Tongue (tissue), 2 donors: ENCODE results near the gene CNNM4. TPM values are rescaled to one million over a fixed set of nuclear protein-coding genes. Genes with fewer than 3 reads are reported as not detected.
A peak's percentile ranks its signal among the peaks of the same experiment; 100 is the strongest.
"Not testable (repeated sequence)": the region's sequence is repeated elsewhere in the genome, so short reads cannot be mapped to it uniquely, and the experiment has no call there.

Experiments
- DNase-seq: peaks from one replicate; pipeline ENCODE4 v3.0.0-alpha.2; 2015
- total RNA-seq: library from RNA; depleted of rRNA; stranded (reverse); fragments of >200 nt; gene quantifications from one replicate; pipeline ENCODE4 v1.2.3, GENCODE V29; 2014

Gene CNNM4
- total RNA-seq, 1 donor from 2014 or later: 39.2 TPM

GRCh38 chr2:96792772-96793749 is 32.4 kb downstream of the CNNM4 start:
- no peak for DNase-seq

GRCh38 chr2:96795076-96795475 is 34.4 kb downstream of the CNNM4 start:
- no peak for DNase-seq

- DNase-seq: not testable (repeated sequence)
Observed at GRCh38 chr2:96796497-96796896, 35.8 kb downstream of the CNNM4 start.

GRCh38 chr2:96797066-96797625 is 36.4 kb downstream of the CNNM4 start:
- no peak for DNase-seq

GRCh38 chr2:96798733-96799622 is 38.3 kb downstream of the CNNM4 start:
- no peak for DNase-seq

- no peak for DNase-seq
Observed at GRCh38 chr2:96799623-96799935, 38.9 kb downstream of the CNNM4 start.

GRCh38 chr2:96800061-96801004 is 39.6 kb downstream of the CNNM4 start:
- no peak for DNase-seq

- DNase-seq: peak; percentile 80
Observed at GRCh38 chr2:96801005-96801785, 40.5 kb downstream of the CNNM4 start.

- DNase-seq: no peak
Observed at GRCh38 chr2:96801786-96802595, 41.3 kb downstream of the CNNM4 start.

- no peak for DNase-seq
Observed at GRCh38 chr2:96802721-96803120, 42.0 kb downstream of the CNNM4 start.

- no peak for DNase-seq
Observed at GRCh38 chr2:96804986-96805385, 44.3 kb downstream of the CNNM4 start.

GRCh38 chr2:96805946-96806345 is 45.2 kb downstream of the CNNM4 start:
- DNase-seq: not testable (repeated sequence)

GRCh38 chr2:96806468-96807126 is 45.9 kb downstream of the CNNM4 start:
- no peak for DNase-seq

- no peak for DNase-seq
Observed at GRCh38 chr2:96807127-96807471, 46.4 kb downstream of the CNNM4 start.

GRCh38 chr2:96808176-96808837 is 47.6 kb downstream of the CNNM4 start:
- no peak for DNase-seq

- no peak for DNase-seq
Observed at GRCh38 chr2:96809216-96809882, 48.6 kb downstream of the CNNM4 start.

GRCh38 chr2:96809951-96810782 is 49.5 kb downstream of the CNNM4 start:
- no peak for DNase-seq
